Measurements from ENCODE around the gene FGFBP2.

The FGFBP2 gene

GRCh38 chr4:15965325-15965724, 2.4 kb upstream of the FGFBP2 start:
- no peak for DNase-seq

- DNase-seq = no peak
Observed at GRCh38 chr4:15964159-15964558, 1.2 kb upstream of the FGFBP2 start.

GRCh38 chr4:15963576-15963975, 601 bp upstream of the FGFBP2 start:
- no peak for DNase-seq

- DNase-seq = no peak
Observed at GRCh38 chr4:15961781-15962510, 1.0 kb downstream of the FGFBP2 start.

GRCh38 chr4:15958562-15958961, 4.4 kb downstream of the FGFBP2 start:
- no peak for DNase-seq

- peak; percentile 18 for DNase-seq
Observed at GRCh38 chr4:15956179-15956850, 6.7 kb downstream of the FGFBP2 start.

- DNase-seq = no peak
Observed at GRCh38 chr4:15955670-15956069, 7.3 kb downstream of the FGFBP2 start.

GRCh38 chr4:15953625-15954024, 9.3 kb downstream of the FGFBP2 start:
- DNase-seq = no peak

- no peak for DNase-seq
Observed at GRCh38 chr4:15951781-15952180, 11.2 kb downstream of the FGFBP2 start.

- DNase-seq = no peak
Observed at GRCh38 chr4:15948826-15949225, 14.1 kb downstream of the FGFBP2 start.

GRCh38 chr4:15947684-15948083, 15.3 kb downstream of the FGFBP2 start:
- no peak for DNase-seq

- DNase-seq = no peak
Observed at GRCh38 chr4:15945516-15945915, 17.5 kb downstream of the FGFBP2 start.

- no peak for DNase-seq
Observed at GRCh38 chr4:15944895-15945294, 18.1 kb downstream of the FGFBP2 start.

GRCh38 chr4:15942283-15942682, 20.7 kb downstream of the FGFBP2 start:
- no peak for DNase-seq

GRCh38 chr4:15938640-15939039, 24.3 kb downstream of the FGFBP2 start, which contains the start of gene FGFBP1:
FGFBP1 (minus strand) TSS chr4:15938740; CDS start chr4:15936632, 2,108 bp downstream.
- DNase-seq = no peak

- peak; percentile 58 for DNase-seq
Observed at GRCh38 chr4:15938182-15938581, 24.8 kb downstream of the FGFBP2 start.

- no peak for DNase-seq
Observed at GRCh38 chr4:15936495-15936894, 26.5 kb downstream of the FGFBP2 start.

GRCh38 chr4:15935504-15936402, 27.2 kb downstream of the FGFBP2 start:
- DNase-seq = no peak

GRCh38 chr4:15934259-15934658, 28.7 kb downstream of the FGFBP2 start:
- DNase-seq = no peak

- DNase-seq = no peak
Observed at GRCh38 chr4:15931451-15932210, 31.3 kb downstream of the FGFBP2 start.

GRCh38 chr4:15930314-15930713, 32.7 kb downstream of the FGFBP2 start:
- no peak for DNase-seq

- no peak for DNase-seq
Observed at GRCh38 chr4:15929540-15929939, 33.4 kb downstream of the FGFBP2 start.

- DNase-seq = no peak
Observed at GRCh38 chr4:15928883-15929282, 34.1 kb downstream of the FGFBP2 start.

Measured in NCI-H226 (cell line).